Tongue (tissue), 2 donors: ENCODE measurements around the gene RS1. TPM values are rescaled to one million over a fixed set of nuclear protein-coding genes. Genes with fewer than 3 reads are reported as not detected.

Experiments
- DNase-seq: peaks from one replicate; pipeline ENCODE4 v3.0.0-alpha.2; 2015
- total RNA-seq: library from RNA; depleted of rRNA; stranded (reverse); fragments of >200 nt; gene quantifications from one replicate; pipeline ENCODE4 v1.2.3, GENCODE V29; 2014

Gene RS1
- total RNA-seq, 1 donor from 2014 or later = not detected

GRCh38 chrX:18668071-18668835, 3.7 kb downstream of the RS1 start:
- no peak for DNase-seq

- no peak for DNase-seq
These were observed 5.3 kb downstream of the RS1 start for GRCh38 chrX:18666614-18667013.

GRCh38 chrX:18664947-18665346, 7.0 kb downstream of the RS1 start:
- DNase-seq = no peak

- no peak for DNase-seq
These were observed 10.6 kb downstream of the RS1 start for GRCh38 chrX:18661273-18661672.

- DNase-seq = no peak
These were observed 16.8 kb downstream of the RS1 start for GRCh38 chrX:18654875-18655836.

- no peak for DNase-seq
These were observed 19.3 kb downstream of the RS1 start for GRCh38 chrX:18652636-18653035.

GRCh38 chrX:18650662-18651061, 21.2 kb downstream of the RS1 start:
- no peak for DNase-seq

- DNase-seq = no peak
These were observed 22.4 kb downstream of the RS1 start for GRCh38 chrX:18649498-18649951.

GRCh38 chrX:18647621-18648020, 24.3 kb downstream of the RS1 start:
- no peak for DNase-seq

- DNase-seq = no peak
These were observed 28.1 kb downstream of the RS1 start for GRCh38 chrX:18643853-18644252.

- DNase-seq = no peak
These were observed 28.7 kb downstream of the RS1 start for GRCh38 chrX:18643243-18643642.

- DNase-seq = peak; percentile 64
These were observed 31.2 kb downstream of the RS1 start for GRCh38 chrX:18640686-18641085.

GRCh38 chrX:18639280-18639679, 32.6 kb downstream of the RS1 start:
- DNase-seq = no peak

- no peak for DNase-seq
These were observed 33.5 kb downstream of the RS1 start for GRCh38 chrX:18638398-18638797.

- peak; percentile 15 for DNase-seq
These were observed 41.0 kb downstream of the RS1 start for GRCh38 chrX:18630934-18631333.

GRCh38 chrX:18624599-18624998, 47.3 kb downstream of the RS1 start:
- DNase-seq = no peak

- DNase-seq = no peak
These were observed 51.6 kb downstream of the RS1 start for GRCh38 chrX:18620349-18620748.

- DNase-seq = peak; percentile 1
These were observed 52.6 kb downstream of the RS1 start for GRCh38 chrX:18619288-18619687.

- DNase-seq = peak; percentile 5
These were observed 54.5 kb downstream of the RS1 start for GRCh38 chrX:18617407-18617750.

- DNase-seq = no peak
These were observed 55.1 kb downstream of the RS1 start for GRCh38 chrX:18616688-18617406.

GRCh38 chrX:18613930-18614639, 57.8 kb downstream of the RS1 start:
- no peak for DNase-seq

GRCh38 chrX:18607966-18608365, 63.9 kb downstream of the RS1 start:
- DNase-seq = no peak
